Measurements from ENCODE around the gene MTUS2. TPM values are rescaled to one million over a fixed set of nuclear protein-coding genes. Genes with fewer than 3 reads are reported as not detected.
"Not testable (repeated sequence)": the region's sequence is repeated elsewhere in the genome, so short reads cannot be mapped to it uniquely, and the experiment has no call there.

The MTUS2 gene
- total RNA-seq, 1 donor from 2014 or later: not detected

GRCh38 chr13:29323954-29324353, 503.8 kb downstream of the MTUS2 start:
- Mint-ChIP-seq H3K36me3 (ENCODE audit: low read depth) (no peaks in the 10 kb centered on the region), H3K4me1 (no peaks in the 10 kb centered on the region), H3K27ac (no peak overlapping the region), H3K9me3 (no peaks in the 10 kb centered on the region), H3K27me3 (no peaks in the 10 kb centered on the region), H3K4me3 (no peak overlapping the region)
- intact Hi-C loops (cut with micrococcal nuclease): no loop called here
- DNase-seq: no peak

- intact Hi-C loops (cut with micrococcal nuclease): no loop called here
- no peak overlapping the region for H3K4me3 Mint-ChIP-seq
- no peaks in the 10 kb centered on the region for H3K9me3 Mint-ChIP-seq
- no peaks in the 10 kb centered on the region for H3K36me3 Mint-ChIP-seq (ENCODE audit: low read depth)
- H3K27me3 Mint-ChIP-seq: no peaks in the 10 kb centered on the region
- H3K27ac Mint-ChIP-seq: no peak overlapping the region
- H3K4me1 Mint-ChIP-seq: no peaks in the 10 kb centered on the region
- DNase-seq: no peak
Measured at GRCh38 chr13:29324601-29325000, 504.5 kb downstream of the MTUS2 start.

- Mint-ChIP-seq H3K4me1 (no peaks in the 10 kb centered on the region), H3K27me3 (no peaks in the 10 kb centered on the region), H3K27ac (no peak overlapping the region), H3K4me3 (no peak overlapping the region), H3K36me3 (ENCODE audit: low read depth) (no peaks in the 10 kb centered on the region), H3K9me3 (peaks cover 8% of the 10 kb centered on the region)
- intact Hi-C loops (cut with micrococcal nuclease): no loop called here
- DNase-seq: no peak
Measured at GRCh38 chr13:29328501-29328900, 508.4 kb downstream of the MTUS2 start.

- no peak for DNase-seq
- H3K27ac Mint-ChIP-seq: no peak overlapping the region
- H3K9me3 Mint-ChIP-seq: peaks cover 10% of the 10 kb centered on the region
- no peaks in the 10 kb centered on the region for H3K4me1 Mint-ChIP-seq
- intact Hi-C loops (cut with micrococcal nuclease): no loop called here
- H3K4me3 Mint-ChIP-seq: no peak overlapping the region
- no peaks in the 10 kb centered on the region for H3K27me3 Mint-ChIP-seq
- no peaks in the 10 kb centered on the region for H3K36me3 Mint-ChIP-seq (ENCODE audit: low read depth)
Measured at GRCh38 chr13:29336356-29336755, 516.2 kb downstream of the MTUS2 start.

- Mint-ChIP-seq H3K9me3 (peaks cover 10% of the 10 kb centered on the region), H3K27ac (no peak overlapping the region), H3K36me3 (ENCODE audit: low read depth) (no peaks in the 10 kb centered on the region), H3K4me1 (no peaks in the 10 kb centered on the region), H3K4me3 (no peak overlapping the region), H3K27me3 (no peaks in the 10 kb centered on the region)
- intact Hi-C loops (cut with micrococcal nuclease): no loop called here
- no peak for DNase-seq
Measured at GRCh38 chr13:29339386-29340272, 519.5 kb downstream of the MTUS2 start.

- H3K4me3 Mint-ChIP-seq; DNase-seq; intact Hi-C loops (cut with micrococcal nuclease); H3K36me3 Mint-ChIP-seq (ENCODE audit: low read depth); H3K4me1 Mint-ChIP-seq; H3K27ac Mint-ChIP-seq; H3K27me3 Mint-ChIP-seq; H3K9me3 Mint-ChIP-seq: not testable (repeated sequence)
Measured at GRCh38 chr13:29345860-29346582, 525.9 kb downstream of the MTUS2 start.

- intact Hi-C loops (cut with micrococcal nuclease): no loop called here
Measured at GRCh38 chr13:29355029-29355428, 534.9 kb downstream of the MTUS2 start.

GRCh38 chr13:29359181-29359580, 539.0 kb downstream of the MTUS2 start:
- no peak overlapping the region for H3K27ac Mint-ChIP-seq
- H3K4me3 Mint-ChIP-seq: no peak overlapping the region
- no peak for DNase-seq
- H3K27me3 Mint-ChIP-seq: peaks cover 3% of the 10 kb centered on the region
- intact Hi-C loops (cut with micrococcal nuclease): no loop called here
- H3K4me1 Mint-ChIP-seq: no peaks in the 10 kb centered on the region
- H3K36me3 Mint-ChIP-seq (ENCODE audit: low read depth): no peaks in the 10 kb centered on the region
- no peaks in the 10 kb centered on the region for H3K9me3 Mint-ChIP-seq

More at GRCh38 chr13:29355029-29355428, 534.9 kb downstream of the MTUS2 start:
- Mint-ChIP-seq H3K27ac (no peak overlapping the region), H3K36me3 (ENCODE audit: low read depth) (no peaks in the 10 kb centered on the region), H3K4me3 (no peak overlapping the region), H3K4me1 (no peaks in the 10 kb centered on the region), H3K27me3 (peaks cover 5% of the 10 kb centered on the region), H3K9me3 (no peaks in the 10 kb centered on the region)
- no peak for DNase-seq

GRCh38 chr13:29361716-29362115, 541.6 kb downstream of the MTUS2 start:
- Mint-ChIP-seq H3K4me1 (no peaks in the 10 kb centered on the region), H3K27me3 (no peaks in the 10 kb centered on the region), H3K36me3 (ENCODE audit: low read depth) (no peaks in the 10 kb centered on the region), H3K4me3 (no peak overlapping the region), H3K9me3 (no peaks in the 10 kb centered on the region), H3K27ac (no peak overlapping the region)
- no peak for DNase-seq
- intact Hi-C loops (cut with micrococcal nuclease): no loop called here

GRCh38 chr13:29362849-29363604, 542.9 kb downstream of the MTUS2 start:
- no peaks in the 10 kb centered on the region for H3K36me3 Mint-ChIP-seq (ENCODE audit: low read depth)
- H3K4me1 Mint-ChIP-seq: no peaks in the 10 kb centered on the region
- H3K27ac Mint-ChIP-seq: no peak overlapping the region
- H3K9me3 Mint-ChIP-seq: no peaks in the 10 kb centered on the region
- no peaks in the 10 kb centered on the region for H3K27me3 Mint-ChIP-seq
- H3K4me3 Mint-ChIP-seq: no peak overlapping the region
- intact Hi-C loops (cut with micrococcal nuclease): no loop called here
- peak; percentile 78 for DNase-seq

GRCh38 chr13:29369060-29369743, 549.1 kb downstream of the MTUS2 start:
- no peaks in the 10 kb centered on the region for H3K4me1 Mint-ChIP-seq
- no peaks in the 10 kb centered on the region for H3K9me3 Mint-ChIP-seq
- H3K27me3 Mint-ChIP-seq: peaks cover 9% of the 10 kb centered on the region
- DNase-seq: no peak
- no peaks in the 10 kb centered on the region for H3K36me3 Mint-ChIP-seq (ENCODE audit: low read depth)
- no peak overlapping the region for H3K27ac Mint-ChIP-seq
- no peak overlapping the region for H3K4me3 Mint-ChIP-seq
- intact Hi-C loops (cut with micrococcal nuclease): no loop called here

GRCh38 chr13:29379281-29379680, 559.1 kb downstream of the MTUS2 start:
- Mint-ChIP-seq H3K9me3 (peaks cover 6% of the 10 kb centered on the region), H3K27me3 (peaks cover 3% of the 10 kb centered on the region), H3K4me1 (no peaks in the 10 kb centered on the region), H3K27ac (no peak overlapping the region), H3K36me3 (ENCODE audit: low read depth) (no peaks in the 10 kb centered on the region), H3K4me3 (no peak overlapping the region)
- intact Hi-C loops (cut with micrococcal nuclease): no loop called here
- DNase-seq: no peak

- no peak for DNase-seq
- Mint-ChIP-seq H3K27me3 (peaks cover 3% of the 10 kb centered on the region), H3K4me3 (no peak overlapping the region), H3K36me3 (ENCODE audit: low read depth) (no peaks in the 10 kb centered on the region), H3K9me3 (peaks cover 6% of the 10 kb centered on the region), H3K4me1 (no peaks in the 10 kb centered on the region), H3K27ac (no peak overlapping the region)
- intact Hi-C loops (cut with micrococcal nuclease): no loop called here
Measured at GRCh38 chr13:29379865-29380264, 559.7 kb downstream of the MTUS2 start.
